Bronchial epithelial cell (primary cell): ENCODE data around the gene SAMD4A. TPM values are rescaled to one million over a fixed set of nuclear protein-coding genes. Genes with fewer than 3 reads are reported as not detected.
A peak's percentile ranks its signal among the peaks of the same experiment; 100 is the strongest.

Experiments used
- DNase-seq: peaks from one replicate; pipeline ENCODE4 v3.0.0-alpha.2; 2010; ENCODE audit warnings: low read depth
- FAIRE-seq: peaks from 2 replicates; lab custom pipeline; 2011; peaks lifted over from hg19 to GRCh38; lab: Jason Lieb, UNC
- H3K27me3 ChIP-seq: 2 replicates; pipeline ENCODE4 v1.5.1; 2011; ENCODE audit warnings: low read length; ENCODE audit not compliant: control insufficient read depth, insufficient read depth
- H3K36me3 ChIP-seq: 2 replicates; pipeline ENCODE4 v1.5.1; 2011; ENCODE audit warnings: low read length; ENCODE audit not compliant: control insufficient read depth, insufficient read depth
- H3K4me3 ChIP-seq: 2 replicates; pipeline ENCODE4 v1.5.1; 2011; ENCODE audit warnings: mild to moderate bottlenecking, low read depth, low read length, control low read depth
- total RNA-seq: library from RNA; depleted of rRNA; stranded (reverse); fragments of >200 nt; gene quantifications from 2 replicates; pipeline ENCODE4 v1.2.1, GENCODE V29; 2014
- TF ChIP-seq, protein P1 (sequence below): IDR thresholded peaks from 2 replicates; pipeline ENCODE4 v1.5.1; 2011; ENCODE audit warnings: mild to moderate bottlenecking, moderate library complexity, low read length, control low read depth, inconsistent platforms; ENCODE audit not compliant: insufficient read depth, severe bottlenecking

Gene SAMD4A
- total RNA-seq, 1 donor from 2014 or later: 13.4 TPM

DNA sequence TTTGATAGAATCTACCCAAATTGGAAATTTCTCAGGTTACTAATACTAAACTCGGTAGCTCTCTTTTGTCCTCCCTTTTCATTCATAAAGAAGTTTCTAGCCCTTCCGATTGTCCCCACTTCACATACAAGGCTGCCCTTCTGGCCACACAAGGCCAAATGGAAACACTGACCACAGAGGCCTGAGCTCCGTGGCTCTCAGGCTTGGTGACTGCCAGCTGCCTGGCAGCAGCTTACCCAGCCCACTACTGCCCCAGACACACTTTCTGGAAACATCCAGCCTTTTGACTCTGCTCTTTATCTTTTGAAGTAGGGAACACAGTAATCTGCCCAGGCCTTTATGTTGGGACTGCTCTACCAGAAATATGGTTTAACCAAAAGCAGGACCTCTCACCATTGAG lies 168.5 kb downstream of the SAMD4A start:
- FAIRE-seq (no peak), DNase-seq (no peak)
- TF ChIP-seq, protein P1, sequence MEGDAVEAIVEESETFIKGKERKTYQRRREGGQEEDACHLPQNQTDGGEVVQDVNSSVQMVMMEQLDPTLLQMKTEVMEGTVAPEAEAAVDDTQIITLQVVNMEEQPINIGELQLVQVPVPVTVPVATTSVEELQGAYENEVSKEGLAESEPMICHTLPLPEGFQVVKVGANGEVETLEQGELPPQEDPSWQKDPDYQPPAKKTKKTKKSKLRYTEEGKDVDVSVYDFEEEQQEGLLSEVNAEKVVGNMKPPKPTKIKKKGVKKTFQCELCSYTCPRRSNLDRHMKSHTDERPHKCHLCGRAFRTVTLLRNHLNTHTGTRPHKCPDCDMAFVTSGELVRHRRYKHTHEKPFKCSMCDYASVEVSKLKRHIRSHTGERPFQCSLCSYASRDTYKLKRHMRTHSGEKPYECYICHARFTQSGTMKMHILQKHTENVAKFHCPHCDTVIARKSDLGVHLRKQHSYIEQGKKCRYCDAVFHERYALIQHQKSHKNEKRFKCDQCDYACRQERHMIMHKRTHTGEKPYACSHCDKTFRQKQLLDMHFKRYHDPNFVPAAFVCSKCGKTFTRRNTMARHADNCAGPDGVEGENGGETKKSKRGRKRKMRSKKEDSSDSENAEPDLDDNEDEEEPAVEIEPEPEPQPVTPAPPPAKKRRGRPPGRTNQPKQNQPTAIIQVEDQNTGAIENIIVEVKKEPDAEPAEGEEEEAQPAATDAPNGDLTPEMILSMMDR: no peak
- Histone ChIP-seq H3K27me3 (no peaks in the 10 kb centered on the region), H3K36me3 (no peaks in the 10 kb centered on the region), H3K4me3 (no peak overlapping the region)

DNA sequence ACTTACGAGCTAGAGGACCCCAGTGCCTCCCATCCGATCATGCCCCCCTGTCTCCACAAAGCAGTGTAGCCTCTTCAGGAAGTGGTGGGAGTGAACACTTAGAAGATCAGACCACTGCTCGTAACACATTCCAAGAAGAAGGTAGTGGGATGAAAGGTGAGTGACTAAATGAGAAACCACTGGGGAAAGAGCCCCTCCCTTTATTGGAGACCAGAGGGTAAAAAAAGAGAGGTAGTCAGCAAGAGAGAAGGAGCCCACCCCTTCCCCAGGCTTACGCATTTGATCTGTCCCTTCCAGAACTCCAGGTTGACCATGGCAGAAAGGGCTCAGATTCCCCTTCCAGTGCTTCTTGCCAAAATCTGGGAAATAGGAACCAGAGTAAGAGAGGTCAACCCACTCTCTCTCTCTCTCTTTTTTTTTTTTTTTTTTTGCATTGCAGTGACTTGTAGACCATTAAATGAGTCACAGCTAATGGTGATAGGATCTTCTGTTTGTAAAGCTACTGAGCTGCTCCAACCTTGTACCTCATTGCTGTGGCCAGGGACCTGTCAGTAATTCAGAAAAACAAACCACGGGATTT lies 170.3 kb downstream of the SAMD4A start:
- DNase-seq (peak; percentile 67), FAIRE-seq (no peak)
- Histone ChIP-seq H3K36me3 (no peaks in the 10 kb centered on the region), H3K27me3 (no peaks in the 10 kb centered on the region), H3K4me3 (no peak overlapping the region)
- TF ChIP-seq, protein P1: no peak

DNA sequence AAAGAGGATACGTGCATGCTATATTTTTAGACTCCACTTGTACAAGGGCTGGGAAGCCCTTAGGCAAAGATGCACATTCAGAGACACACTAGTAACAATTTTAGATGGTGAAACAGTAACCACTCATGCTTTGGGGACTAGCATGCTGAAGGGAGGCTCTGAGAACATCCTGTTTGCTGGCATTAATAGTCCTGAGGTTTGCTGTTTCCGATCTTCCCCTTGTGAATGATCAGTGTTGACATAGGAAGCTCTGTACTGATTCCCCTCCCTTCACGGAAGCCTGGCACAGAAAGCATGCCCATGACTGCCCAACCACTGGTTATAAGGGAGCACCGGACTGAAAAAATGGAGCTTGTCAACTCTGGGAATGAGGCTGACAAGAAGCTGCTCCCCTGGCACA lies 171.1 kb downstream of the SAMD4A start:
- TF ChIP-seq, protein P1: no peak
- FAIRE-seq (no peak), DNase-seq (no peak)
- Histone ChIP-seq H3K4me3 (no peak overlapping the region), H3K36me3 (no peaks in the 10 kb centered on the region), H3K27me3 (no peaks in the 10 kb centered on the region)

DNA sequence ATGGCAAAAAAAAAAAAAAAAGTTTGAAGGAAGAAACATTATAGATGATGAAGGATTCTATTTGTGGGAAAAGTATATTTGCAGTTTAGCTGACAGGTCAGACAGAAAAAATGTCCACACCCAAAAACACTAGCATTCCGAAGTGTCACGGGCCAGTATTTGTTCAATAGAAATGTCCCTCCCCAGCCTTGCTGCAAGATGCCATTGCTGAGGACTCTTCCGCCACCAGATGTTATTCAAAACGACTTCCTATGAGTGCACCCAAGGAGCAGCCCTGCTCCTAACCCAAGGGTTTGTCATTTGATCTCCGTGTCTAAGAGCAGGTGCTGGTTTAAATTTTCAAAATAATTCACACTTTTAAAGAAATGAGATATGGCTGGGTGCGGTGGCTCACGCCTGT lies 172.6 kb downstream of the SAMD4A start:
- Histone ChIP-seq H3K36me3 (no peaks in the 10 kb centered on the region), H3K27me3 (no peaks in the 10 kb centered on the region), H3K4me3 (no peak overlapping the region)
- FAIRE-seq: no peak
- DNase-seq: no peak
- TF ChIP-seq, protein P1: no peak

DNA sequence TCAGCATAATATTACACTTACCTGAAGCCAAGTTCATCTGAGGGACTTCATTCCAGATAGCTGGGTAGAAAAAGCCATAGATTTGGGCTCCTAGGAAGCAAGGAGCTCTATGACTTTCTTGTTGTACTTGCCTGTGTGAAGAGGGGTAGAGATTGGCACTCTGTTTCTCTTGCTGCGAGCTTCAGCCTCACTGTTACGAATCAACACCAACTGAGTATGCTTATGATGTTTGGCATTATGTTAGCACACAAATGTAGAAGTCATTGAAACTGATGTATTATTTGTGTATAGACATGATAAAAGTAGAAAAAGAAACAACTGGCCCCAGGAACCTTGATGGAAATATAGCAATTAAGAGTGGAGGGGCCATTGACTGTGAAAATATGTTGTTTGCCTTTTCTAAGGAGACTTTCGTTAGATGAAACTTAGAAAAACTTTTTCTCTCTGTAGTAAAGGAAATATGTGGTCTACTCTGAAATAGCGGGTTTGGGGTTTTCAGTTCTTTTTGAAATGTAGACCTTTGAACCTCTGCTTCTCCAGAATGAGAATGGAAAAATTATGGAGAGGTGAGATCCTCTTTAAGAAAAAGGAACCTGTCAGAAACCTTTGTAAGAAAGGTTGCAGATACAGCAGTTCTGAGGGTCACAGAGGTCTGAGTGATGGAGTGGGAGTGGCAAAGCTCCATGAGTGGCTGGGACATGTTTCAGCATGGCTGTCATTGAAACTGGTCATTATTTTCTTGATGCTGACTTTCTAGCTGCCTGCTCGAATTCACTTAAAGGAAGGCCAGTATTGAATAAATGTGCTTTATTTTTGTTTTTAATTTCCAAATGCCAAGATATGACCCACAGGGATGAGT lies 175.8 kb downstream of the SAMD4A start:
- H3K36me3 ChIP-seq: peaks cover 1% of the 10 kb centered on the region
- FAIRE-seq: no peak
- peak; percentile 22 for DNase-seq
- no peak overlapping the region for H3K4me3 ChIP-seq
- no peaks in the 10 kb centered on the region for H3K27me3 ChIP-seq
- TF ChIP-seq, protein P1: no peak
